Activated CD8-positive, alpha-beta T cell treated with anti-CD3 and anti-CD28 coated beads, Interleukin-2, amount 10 ng/mL, durations not matched to agents 7 days and 5 days (primary cell): ENCODE results near the gene ANTXR1. TPM values are rescaled to one million over a fixed set of nuclear protein-coding genes. Genes with fewer than 3 reads are reported as not detected.

ENCODE experiments used
- ATAC-seq: fragments of 150-1000 bp; cut with Tn5 transposase; one replicate; pipeline ENCODE4 v1.10.0; 2021; ENCODE audit warnings: moderate library complexity
- CTCF ChIA-PET: fragments of 350-600 bp; sonication (Branson Sonifier 250); formaldehyde crosslinking; loops from one replicate; lab custom pipeline; 2021; ENCODE audit warnings: antibody characterized with exemption; lab: Charles Lee
- POLR2A ChIA-PET: fragments of 350-600 bp; sonication (Branson Sonifier 250); formaldehyde crosslinking; loops from one replicate; lab custom pipeline; 2021; ENCODE audit warnings: antibody characterized with exemption; lab: Charles Lee
- DNase-seq: peaks from one replicate; pipeline ENCODE4 v3.0.0-alpha.2; 2020
- H3K27ac Mint-ChIP-seq: one replicate; pipeline ENCODE4 v1.8.0; 2021; ENCODE audit warnings: mild to moderate bottlenecking, mixed read lengths
- H3K27me3 Mint-ChIP-seq: one replicate; pipeline ENCODE4 v1.8.0; 2021; ENCODE audit warnings: low read depth, mixed read lengths
- H3K36me3 Mint-ChIP-seq: one replicate; pipeline ENCODE4 v1.8.0; 2021; ENCODE audit warnings: low read depth, mixed read lengths
- H3K4me1 Mint-ChIP-seq: one replicate; pipeline ENCODE4 v1.8.0; 2021; ENCODE audit warnings: low read depth, mixed read lengths
- H3K4me3 Mint-ChIP-seq: one replicate; pipeline ENCODE4 v1.8.0; 2021; ENCODE audit warnings: mild to moderate bottlenecking, mixed read lengths
- H3K9me3 Mint-ChIP-seq: one replicate; pipeline ENCODE4 v1.8.0; 2022; ENCODE audit warnings: mixed read lengths; ENCODE audit not compliant: insufficient read depth
- total RNA-seq, 2 experiments: library from RNA; stranded (reverse); gene quantifications; one replicate each; pipeline ENCODE4 v1.2.3, GENCODE V29; 2021

The ANTXR1 gene
- total RNA-seq, 2 experiments from 2014 or later = 0.05 TPM; not detected in 1

- H3K27me3 Mint-ChIP-seq = peaks cover 47% of the 10 kb centered on the region
- ChIA-PET CTCF (interaction anchor here (0.9 kb wide), 1 partner anchor 18 kb away, joined by 4 read pairs; no protein-coding TSS in a partner anchor), POLR2A (no interaction called here)
- H3K4me3 Mint-ChIP-seq = no peak overlapping the region
- H3K36me3 Mint-ChIP-seq = no peaks in the 10 kb centered on the region
- H3K4me1 Mint-ChIP-seq = no peaks in the 10 kb centered on the region
- H3K9me3 Mint-ChIP-seq = no peaks in the 10 kb centered on the region
- DNase-seq (no peak), ATAC-seq (no peak)
- no peak overlapping the region for H3K27ac Mint-ChIP-seq
Measured at GRCh38 chr2:69043736-69044400, 30.9 kb downstream of the ANTXR1 start.

GRCh38 chr2:69046221-69046662 lies 33.3 kb downstream of the ANTXR1 start:
- Mint-ChIP-seq H3K27ac (no peak overlapping the region), H3K36me3 (no peaks in the 10 kb centered on the region), H3K27me3 (peaks cover 38% of the 10 kb centered on the region), H3K4me1 (no peaks in the 10 kb centered on the region), H3K4me3 (no peak overlapping the region), H3K9me3 (no peaks in the 10 kb centered on the region)
- ChIA-PET CTCF (interaction anchor here (0.6 kb wide), 1 partner anchor 359 kb away, joined by 3 read pairs; no protein-coding TSS in a partner anchor), POLR2A (no interaction called here)
- ATAC-seq (no peak), DNase-seq (no peak)

- H3K4me3 Mint-ChIP-seq = no peak overlapping the region
- no peak for ATAC-seq
- ChIA-PET POLR2A (no interaction called here), CTCF (no interaction called here)
- no peaks in the 10 kb centered on the region for H3K36me3 Mint-ChIP-seq
- DNase-seq = no peak
- H3K27ac Mint-ChIP-seq = no peak overlapping the region
- H3K9me3 Mint-ChIP-seq = no peaks in the 10 kb centered on the region
- H3K4me1 Mint-ChIP-seq = no peaks in the 10 kb centered on the region
- H3K27me3 Mint-ChIP-seq = peaks cover 31% of the 10 kb centered on the region
Measured at GRCh38 chr2:69047625-69048145, 34.7 kb downstream of the ANTXR1 start.

- Mint-ChIP-seq H3K9me3 (no peaks in the 10 kb centered on the region), H3K36me3 (no peaks in the 10 kb centered on the region), H3K4me1 (peaks cover 14% of the 10 kb centered on the region), H3K27me3 (peaks cover 29% of the 10 kb centered on the region), H3K27ac (no peak overlapping the region), H3K4me3 (no peak overlapping the region)
- ChIA-PET POLR2A (no interaction called here), CTCF (interaction anchor here (1.3 kb wide), 1 partner anchor 256 kb away, joined by 3 read pairs; no protein-coding TSS in a partner anchor)
- ATAC-seq (no peak), DNase-seq (no peak)
Measured at GRCh38 chr2:69050802-69051201, 37.8 kb downstream of the ANTXR1 start.

GRCh38 chr2:69053416-69053965 lies 40.5 kb downstream of the ANTXR1 start:
- H3K4me3 Mint-ChIP-seq = no peak overlapping the region
- no peak overlapping the region for H3K27ac Mint-ChIP-seq
- ChIA-PET CTCF (interaction anchor here (1.3 to 1.5 kb wide), 2 partner anchors 39 to 110 kb away, joined by 3 to 5 read pairs; no protein-coding TSS in a partner anchor), POLR2A (no interaction called here)
- no peaks in the 10 kb centered on the region for H3K36me3 Mint-ChIP-seq
- H3K27me3 Mint-ChIP-seq = peaks cover 28% of the 10 kb centered on the region
- H3K9me3 Mint-ChIP-seq = no peaks in the 10 kb centered on the region
- DNase-seq = no peak
- ATAC-seq = no peak
- H3K4me1 Mint-ChIP-seq = peaks cover 15% of the 10 kb centered on the region

- Mint-ChIP-seq H3K9me3 (no peaks in the 10 kb centered on the region), H3K27ac (no peak overlapping the region), H3K4me3 (no peak overlapping the region), H3K27me3 (peaks cover 31% of the 10 kb centered on the region), H3K4me1 (peaks cover 15% of the 10 kb centered on the region), H3K36me3 (no peaks in the 10 kb centered on the region)
- ChIA-PET POLR2A (no interaction called here), CTCF (interaction anchor here (0.7 kb wide), 1 partner anchor 252 kb away, joined by 3 read pairs; no protein-coding TSS in a partner anchor)
- peak; percentile 79 for ATAC-seq
- peak; percentile 40 for DNase-seq
Measured at GRCh38 chr2:69054431-69054830, 41.5 kb downstream of the ANTXR1 start.

- DNase-seq (no peak), ATAC-seq (no peak)
- H3K27ac Mint-ChIP-seq = no peak overlapping the region
- peaks cover 41% of the 10 kb centered on the region for H3K27me3 Mint-ChIP-seq
- no peak overlapping the region for H3K4me3 Mint-ChIP-seq
- no peaks in the 10 kb centered on the region for H3K36me3 Mint-ChIP-seq
- ChIA-PET CTCF (no interaction called here), POLR2A (no interaction called here)
- H3K9me3 Mint-ChIP-seq = no peaks in the 10 kb centered on the region
- peaks cover 15% of the 10 kb centered on the region for H3K4me1 Mint-ChIP-seq
Measured at GRCh38 chr2:69055688-69056470, 42.9 kb downstream of the ANTXR1 start.

- POLR2A ChIA-PET = no interaction called here
- Mint-ChIP-seq H3K4me1 (peaks cover 15% of the 10 kb centered on the region), H3K4me3 (no peak overlapping the region), H3K36me3 (no peaks in the 10 kb centered on the region), H3K9me3 (no peaks in the 10 kb centered on the region), H3K27me3 (peaks cover 49% of the 10 kb centered on the region), H3K27ac (no peak overlapping the region)
- CTCF ChIA-PET = no interaction called here
- DNase-seq = no peak
- no peak for ATAC-seq
Measured at GRCh38 chr2:69057660-69058059, 44.7 kb downstream of the ANTXR1 start.

- Mint-ChIP-seq H3K27ac (no peak overlapping the region), H3K36me3 (no peaks in the 10 kb centered on the region), H3K4me3 (no peak overlapping the region), H3K27me3 (peaks cover 49% of the 10 kb centered on the region), H3K9me3 (no peaks in the 10 kb centered on the region), H3K4me1 (peaks cover 4% of the 10 kb centered on the region)
- ChIA-PET CTCF (interaction anchor here (1.3 kb wide), 1 partner anchor 117 kb away, joined by 4 read pairs; no protein-coding TSS in a partner anchor), POLR2A (no interaction called here)
- no peak for ATAC-seq
- no peak for DNase-seq
Measured at GRCh38 chr2:69059731-69060290, 46.8 kb downstream of the ANTXR1 start.

GRCh38 chr2:69060938-69061501 lies 48.0 kb downstream of the ANTXR1 start:
- no peak overlapping the region for H3K27ac Mint-ChIP-seq
- ChIA-PET POLR2A (no interaction called here), CTCF (interaction anchor here (1.3 kb wide), 2 partner anchors 20 to 118 kb away, joined by 3 to 4 read pairs; no protein-coding TSS in a partner anchor)
- no peak for DNase-seq
- no peak overlapping the region for H3K4me3 Mint-ChIP-seq
- no peak for ATAC-seq
- no peaks in the 10 kb centered on the region for H3K9me3 Mint-ChIP-seq
- no peaks in the 10 kb centered on the region for H3K4me1 Mint-ChIP-seq
- peaks cover 49% of the 10 kb centered on the region for H3K27me3 Mint-ChIP-seq
- H3K36me3 Mint-ChIP-seq = no peaks in the 10 kb centered on the region

GRCh38 chr2:69061525-69061924 lies 48.5 kb downstream of the ANTXR1 start:
- Mint-ChIP-seq H3K4me1 (no peaks in the 10 kb centered on the region), H3K9me3 (no peaks in the 10 kb centered on the region), H3K27ac (no peak overlapping the region), H3K36me3 (no peaks in the 10 kb centered on the region), H3K27me3 (peaks cover 46% of the 10 kb centered on the region), H3K4me3 (no peak overlapping the region)
- no peak for DNase-seq
- no peak for ATAC-seq
- CTCF ChIA-PET = interaction anchor here (1.3 kb wide), 1 partner anchor 21 kb away, joined by 3 read pairs; no protein-coding TSS in a partner anchor
- POLR2A ChIA-PET = no interaction called here
